HG02884 (cell line): ENCODE measurements around the gene KLHL20.
"Not testable (repeated sequence)": the region's sequence is repeated elsewhere in the genome, so short reads cannot be mapped to it uniquely, and the experiment has no call there.

ENCODE experiments used
- ATAC-seq: cut with Tn5 transposase; IDR thresholded peaks from one replicate; pipeline ENCODE4 v1.9.1; 2021; ENCODE audit warnings: mild to moderate bottlenecking, moderate library complexity; ENCODE audit not compliant: unreplicated experiment

Gene KLHL20, protein sequence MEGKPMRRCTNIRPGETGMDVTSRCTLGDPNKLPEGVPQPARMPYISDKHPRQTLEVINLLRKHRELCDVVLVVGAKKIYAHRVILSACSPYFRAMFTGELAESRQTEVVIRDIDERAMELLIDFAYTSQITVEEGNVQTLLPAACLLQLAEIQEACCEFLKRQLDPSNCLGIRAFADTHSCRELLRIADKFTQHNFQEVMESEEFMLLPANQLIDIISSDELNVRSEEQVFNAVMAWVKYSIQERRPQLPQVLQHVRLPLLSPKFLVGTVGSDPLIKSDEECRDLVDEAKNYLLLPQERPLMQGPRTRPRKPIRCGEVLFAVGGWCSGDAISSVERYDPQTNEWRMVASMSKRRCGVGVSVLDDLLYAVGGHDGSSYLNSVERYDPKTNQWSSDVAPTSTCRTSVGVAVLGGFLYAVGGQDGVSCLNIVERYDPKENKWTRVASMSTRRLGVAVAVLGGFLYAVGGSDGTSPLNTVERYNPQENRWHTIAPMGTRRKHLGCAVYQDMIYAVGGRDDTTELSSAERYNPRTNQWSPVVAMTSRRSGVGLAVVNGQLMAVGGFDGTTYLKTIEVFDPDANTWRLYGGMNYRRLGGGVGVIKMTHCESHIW

DNA sequence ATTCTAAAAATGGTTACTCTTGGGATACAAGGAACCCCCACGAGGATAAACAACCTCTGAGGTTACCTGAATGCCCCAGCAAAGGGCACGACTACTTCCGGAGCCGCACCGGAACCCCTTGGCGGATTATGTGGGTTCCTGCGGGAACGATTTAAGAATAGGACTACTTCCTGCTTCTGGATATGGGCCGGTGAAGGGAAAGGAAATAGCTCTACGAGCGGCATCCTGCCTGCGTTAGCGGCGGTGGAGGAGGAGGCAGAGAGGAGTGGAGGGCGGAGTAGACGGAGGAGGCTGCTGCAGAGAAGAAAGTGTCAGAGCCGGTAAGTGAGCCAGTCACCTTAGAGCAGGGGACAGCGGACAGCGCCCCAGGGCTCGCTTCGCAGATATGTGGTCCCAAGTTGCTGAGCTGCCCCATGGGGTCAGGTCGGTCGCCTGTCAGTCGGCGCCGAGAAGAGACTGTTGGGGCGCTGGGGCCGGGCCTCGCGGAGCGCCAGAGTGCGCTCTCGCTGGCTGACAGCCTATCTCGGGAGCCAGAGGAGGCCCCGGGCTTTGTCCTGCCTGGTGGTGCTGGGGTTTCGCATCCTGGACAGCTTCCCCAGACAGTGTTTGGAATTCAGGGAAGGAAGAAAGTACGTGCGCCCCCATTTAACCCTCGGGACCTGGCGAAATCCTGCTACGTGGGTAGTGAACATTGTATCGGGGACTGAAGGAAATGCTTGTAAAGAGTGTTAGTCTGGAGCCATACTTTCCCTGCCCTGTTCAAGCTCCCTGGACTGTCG is at the start of gene KLHL20:
KLHL20 (plus strand) TSS at position 223 of the 779 bp plus-strand sequence. CDS start 1,063 bp downstream, outside the sequence.
- peak; percentile 88 for ATAC-seq

DNA sequence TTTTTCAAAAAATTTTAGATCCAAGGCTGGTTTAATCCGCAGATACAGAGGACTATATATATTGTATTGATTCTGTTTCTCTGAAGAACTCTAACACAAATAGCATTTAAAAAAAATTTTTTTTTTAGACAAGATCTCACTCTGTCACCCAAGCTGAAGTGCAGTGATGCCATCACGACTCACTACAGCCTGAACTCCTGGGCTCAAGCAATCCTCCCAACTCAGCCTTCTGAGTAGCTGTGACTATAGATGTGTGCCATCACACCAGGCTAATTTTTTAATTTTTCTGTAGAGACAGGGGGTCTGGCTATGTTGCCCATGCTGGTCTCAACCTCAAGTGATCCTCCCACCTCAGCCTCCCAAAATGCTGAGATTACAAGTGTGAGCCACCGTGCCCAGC is 48.1 kb upstream of the KLHL20 start:
- ATAC-seq: no peak

DNA sequence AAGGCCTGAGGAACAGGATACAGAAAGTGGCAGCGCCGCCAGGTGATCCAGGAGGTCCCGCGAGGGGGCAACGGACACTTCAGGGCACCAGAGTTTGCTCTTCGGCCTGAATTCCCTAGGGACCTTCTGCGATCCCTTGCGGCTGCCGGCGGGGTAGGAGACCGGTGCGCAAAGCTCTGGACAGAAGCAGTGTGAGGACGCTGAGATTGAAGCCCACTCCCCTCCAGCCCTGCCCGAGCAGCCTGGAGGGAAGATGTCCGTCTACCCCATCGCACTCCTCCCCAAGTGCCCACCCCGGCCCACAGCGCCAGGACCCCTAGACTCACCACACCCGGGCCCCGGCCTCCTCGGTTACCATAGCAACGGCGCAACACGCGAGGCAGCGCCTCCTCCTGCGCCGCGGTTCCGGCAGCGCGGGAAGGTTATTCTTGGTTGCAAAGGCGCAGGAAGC is 45.3 kb upstream of the KLHL20 start, which contains the start of gene ANKRD45:
ANKRD45 (minus strand) TSS at position 361 of the 451 bp plus-strand sequence. CDS start 10,433 bp downstream, outside the sequence.
- ATAC-seq: no peak

DNA sequence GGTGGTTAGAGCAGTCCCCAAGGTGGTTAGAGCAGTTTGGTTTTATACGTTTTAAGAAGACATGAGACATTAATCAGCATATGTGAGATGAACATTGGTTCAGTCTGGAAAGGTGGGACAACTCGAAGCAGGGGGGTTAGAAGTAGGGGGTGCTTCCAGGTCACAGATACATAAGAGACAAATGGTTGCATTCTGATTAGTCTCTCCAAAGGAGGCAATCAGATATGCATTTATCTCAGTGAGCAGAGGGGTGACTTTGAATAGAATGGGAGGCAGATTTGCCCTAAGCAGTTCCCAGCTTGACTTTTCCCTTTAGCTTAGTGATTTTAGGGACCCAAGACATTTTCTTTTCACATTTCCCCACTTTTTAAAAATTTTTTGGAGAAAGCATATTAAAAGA is 40.3 kb upstream of the KLHL20 start:
- ATAC-seq: not testable (repeated sequence)

DNA sequence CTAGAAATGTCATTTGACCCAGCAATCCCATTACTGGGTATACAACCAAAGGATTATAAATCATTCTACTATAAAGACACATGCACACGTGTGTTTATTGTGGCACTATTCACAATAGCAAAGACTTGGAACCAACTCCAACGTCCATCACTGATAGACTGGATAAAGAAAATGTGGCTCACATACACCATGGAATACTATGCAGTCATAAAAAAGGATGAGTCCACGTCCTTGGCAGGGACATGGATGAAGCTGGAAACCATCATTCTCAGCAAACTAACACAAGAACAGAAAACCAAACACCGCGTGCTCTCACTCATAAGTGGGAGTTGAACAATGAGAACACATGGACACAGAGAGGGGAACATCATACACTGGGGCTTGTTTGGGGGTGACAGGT is 34.6 kb upstream of the KLHL20 start:
- not testable (repeated sequence) for ATAC-seq

DNA sequence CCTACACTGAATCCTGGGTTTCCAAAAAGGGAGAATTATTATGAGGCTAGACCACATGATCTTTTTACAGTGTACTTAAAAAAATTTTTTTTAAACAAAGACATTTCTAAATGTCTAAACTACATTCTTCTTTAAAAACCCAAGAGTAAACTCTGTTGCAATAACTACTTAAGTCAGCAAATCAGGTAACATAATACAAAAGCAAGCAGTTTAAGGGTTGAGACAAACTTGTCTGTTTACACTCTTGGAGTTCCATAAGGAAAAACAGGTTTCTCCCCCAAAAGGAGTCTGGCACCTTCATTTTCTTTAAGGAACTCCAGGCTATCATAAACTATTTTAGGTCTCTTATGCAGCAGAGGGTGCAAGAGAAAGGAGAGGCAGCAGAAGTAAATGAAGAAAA is 32.6 kb upstream of the KLHL20 start:
- no peak for ATAC-seq

DNA sequence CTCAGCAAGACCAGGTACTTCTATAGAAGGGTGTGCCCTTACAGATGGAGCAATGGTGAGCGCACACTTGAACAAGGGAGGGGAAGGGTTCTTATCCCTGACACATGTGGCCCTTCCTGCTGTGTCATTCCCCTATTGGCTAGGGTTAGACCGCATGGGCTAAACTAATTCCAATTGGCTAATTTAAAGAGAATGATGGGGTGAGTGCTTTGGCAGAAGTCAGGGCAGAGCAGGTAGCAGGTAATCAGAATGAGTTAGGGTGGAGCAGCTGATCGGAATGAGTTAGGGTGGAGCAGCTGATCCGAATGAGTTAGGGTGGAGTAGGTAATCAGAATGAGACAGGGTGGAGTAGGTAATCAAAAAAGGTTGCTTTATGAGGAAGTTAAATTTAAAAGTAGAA is 30.9 kb upstream of the KLHL20 start:
- ATAC-seq: not testable (repeated sequence)

DNA sequence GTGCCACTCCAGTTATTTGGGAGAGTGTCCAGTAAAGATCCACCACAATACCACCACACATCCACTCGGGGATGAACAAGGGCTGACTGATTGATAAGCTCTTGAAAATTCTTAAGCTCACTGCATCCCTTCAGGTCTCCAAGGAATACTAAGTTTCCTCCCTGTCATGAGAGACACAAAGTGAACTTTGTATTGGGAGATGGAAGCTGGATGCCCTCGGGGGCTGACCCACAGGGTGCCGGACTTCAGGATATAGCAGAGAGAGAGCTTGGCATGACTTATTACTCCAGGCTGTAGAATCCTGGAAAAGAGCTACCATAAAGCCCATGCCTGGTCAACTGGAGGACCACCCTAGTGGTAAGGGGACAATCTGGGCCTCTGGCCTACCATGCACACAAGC is 29.7 kb upstream of the KLHL20 start:
- ATAC-seq: not testable (repeated sequence)

DNA sequence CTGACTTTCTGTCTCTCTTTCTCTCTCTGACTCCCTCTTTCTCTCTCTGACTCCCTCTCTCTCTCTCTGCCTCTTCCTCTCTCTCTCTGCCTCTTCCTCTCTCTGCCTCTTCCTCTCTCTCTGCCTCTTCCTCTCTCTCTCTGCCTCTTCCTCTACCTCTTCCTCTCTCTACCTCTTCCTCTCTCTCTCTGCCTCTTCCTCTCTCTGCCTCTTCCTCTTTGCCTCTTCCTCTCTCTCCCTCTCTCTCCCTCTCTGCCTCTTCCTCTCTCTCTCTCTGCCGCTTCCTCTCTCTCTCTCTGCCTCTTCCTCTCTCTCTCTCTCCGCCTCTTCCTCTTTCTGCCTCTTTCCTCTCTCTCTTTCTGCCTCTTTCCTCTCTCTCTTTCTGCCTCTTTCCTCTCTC is 26.5 kb upstream of the KLHL20 start:
- ATAC-seq: no peak

DNA sequence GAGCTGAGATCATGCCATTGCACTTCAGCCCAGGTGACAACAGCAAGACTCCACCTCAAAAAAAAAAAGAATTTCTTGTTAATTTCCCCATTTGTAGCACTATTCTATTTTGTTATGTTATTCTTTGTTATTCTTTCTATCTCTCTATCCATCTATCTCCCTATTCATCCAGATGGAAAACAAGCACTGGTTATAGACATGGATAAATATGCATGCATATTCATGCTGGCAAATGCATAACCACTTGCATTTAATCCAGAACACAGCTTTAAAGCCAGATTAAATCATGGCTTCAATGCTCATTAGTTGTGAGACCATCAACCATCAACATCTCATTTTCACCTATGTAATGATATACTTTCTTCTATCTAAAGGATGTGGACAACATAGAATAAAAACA is 21.5 kb upstream of the KLHL20 start:
- ATAC-seq: no peak

DNA sequence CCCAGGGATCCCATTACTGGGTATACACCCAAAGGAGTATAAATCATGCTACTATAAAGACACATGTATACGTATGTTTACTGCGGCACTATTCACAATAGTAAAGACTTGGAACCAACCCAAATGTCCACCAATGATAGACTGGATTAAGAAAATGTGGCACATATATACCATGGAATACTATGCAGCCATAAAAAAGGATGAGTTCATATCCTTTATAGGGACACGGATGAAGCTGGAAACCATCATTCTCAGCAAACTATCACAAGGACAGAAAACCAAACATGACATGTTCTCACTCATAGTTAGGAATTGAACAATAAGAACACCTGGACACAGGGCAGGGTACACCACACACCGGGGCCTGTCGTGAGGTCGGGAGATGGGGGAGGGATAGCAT is 13.5 kb upstream of the KLHL20 start:
- ATAC-seq: not testable (repeated sequence)

DNA sequence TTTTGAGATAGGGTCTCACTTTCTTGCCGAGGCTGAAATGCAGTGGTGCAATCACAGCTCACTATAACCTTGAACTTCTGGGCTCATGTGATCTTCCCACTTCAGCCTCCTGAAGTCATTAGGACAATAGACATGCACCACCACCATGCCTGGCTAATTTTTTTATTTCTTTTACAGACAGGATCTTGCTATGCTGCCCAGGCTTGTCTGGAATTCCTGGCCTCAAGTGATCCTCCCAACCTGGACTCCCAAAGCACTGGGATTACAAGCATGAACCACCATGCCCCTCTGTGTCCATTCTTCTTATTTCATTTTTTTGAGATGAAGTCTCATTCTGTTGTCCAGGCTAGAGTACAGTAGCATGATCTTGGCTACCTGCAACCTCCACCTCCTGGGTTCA is 12.0 kb upstream of the KLHL20 start:
- ATAC-seq: no peak

DNA sequence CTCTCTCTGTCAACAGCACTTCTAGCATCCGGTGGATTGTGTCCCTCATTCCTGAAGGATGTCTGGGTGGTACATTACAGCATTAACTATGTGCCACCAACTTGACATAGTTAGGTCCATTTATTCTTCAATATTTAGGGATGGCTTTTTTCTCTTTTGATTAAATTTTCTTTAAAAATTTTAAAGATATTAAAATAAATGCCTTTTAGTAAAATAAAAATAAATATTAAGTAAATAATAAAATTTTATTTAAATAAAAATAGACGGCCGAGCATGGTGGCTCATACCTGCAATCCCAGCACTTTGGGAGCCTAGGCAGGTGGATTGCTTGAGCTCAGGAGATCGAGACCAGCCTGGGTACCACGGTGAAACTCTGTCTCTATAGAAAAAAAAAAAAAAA is 9.7 kb upstream of the KLHL20 start:
- ATAC-seq: no peak

DNA sequence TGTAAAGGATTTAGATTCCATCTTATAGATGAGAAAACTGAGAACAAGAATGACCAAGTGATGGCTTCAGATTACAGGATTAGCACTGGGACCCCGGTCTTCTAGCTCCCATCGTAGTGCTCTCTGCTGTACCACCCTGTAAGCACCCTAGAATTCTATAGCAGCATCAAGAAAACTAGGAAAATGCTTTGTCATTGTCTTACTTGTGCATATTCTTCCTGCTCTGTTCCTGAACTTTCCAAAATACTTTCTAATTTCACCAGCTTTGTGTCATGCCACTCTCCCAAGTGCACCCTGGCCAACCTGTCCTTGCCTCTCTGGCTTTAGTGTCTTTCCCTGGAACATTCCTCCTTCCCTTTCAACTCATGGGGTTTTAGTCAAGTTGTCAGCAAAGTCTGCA is 6.0 kb upstream of the KLHL20 start:
- no peak for ATAC-seq

DNA sequence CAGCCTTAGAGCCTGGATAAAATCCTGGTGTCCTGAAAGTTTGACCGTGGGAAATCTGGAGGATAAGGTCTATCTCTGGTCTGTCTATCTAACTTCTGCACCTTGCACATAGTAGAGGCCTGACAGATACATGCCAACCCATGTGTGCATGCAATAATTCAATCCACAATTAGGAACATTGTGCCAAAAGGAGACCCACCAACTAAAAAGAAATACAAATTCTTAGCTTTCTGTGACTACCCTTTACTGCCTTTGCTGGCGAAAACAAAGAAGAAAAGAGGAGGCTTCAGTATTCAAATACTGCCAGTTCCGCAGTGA is 381 bp upstream of the KLHL20 start:
- no peak for ATAC-seq

DNA sequence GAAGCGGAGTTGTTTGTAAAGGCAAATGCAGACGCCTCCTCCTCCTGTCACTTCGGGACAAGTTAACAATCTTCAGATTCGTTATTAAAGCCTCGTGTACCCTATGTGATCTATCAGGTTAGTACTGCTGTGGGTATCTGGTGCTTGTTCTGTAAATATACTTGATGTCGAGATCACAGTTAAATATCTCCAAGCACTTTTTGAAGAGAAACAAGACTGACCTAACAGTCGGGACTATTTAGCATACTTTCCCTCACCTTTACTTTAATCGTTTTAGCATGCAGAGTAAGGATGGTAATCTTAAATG is 710 bp downstream of the KLHL20 start:
- ATAC-seq: no peak

DNA sequence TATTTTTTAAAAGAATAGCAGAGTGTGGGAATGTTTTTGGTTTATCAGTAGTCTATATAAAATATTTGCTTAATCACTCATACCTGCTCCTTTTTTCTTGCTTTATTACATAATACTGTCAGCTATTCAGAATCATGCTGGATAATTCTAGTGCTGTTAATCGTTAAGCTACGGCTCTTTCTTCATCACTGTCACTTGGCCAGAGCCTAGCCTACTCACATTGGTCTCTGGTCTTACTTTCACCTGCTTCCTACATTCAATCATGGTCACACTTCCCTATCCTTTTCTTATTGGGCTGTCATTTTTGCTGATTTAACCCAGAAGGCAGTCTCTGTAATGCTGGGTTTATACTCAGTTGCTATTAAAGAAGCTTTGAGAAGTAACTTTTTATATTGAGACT is 2.5 kb downstream of the KLHL20 start:
- no peak for ATAC-seq

DNA sequence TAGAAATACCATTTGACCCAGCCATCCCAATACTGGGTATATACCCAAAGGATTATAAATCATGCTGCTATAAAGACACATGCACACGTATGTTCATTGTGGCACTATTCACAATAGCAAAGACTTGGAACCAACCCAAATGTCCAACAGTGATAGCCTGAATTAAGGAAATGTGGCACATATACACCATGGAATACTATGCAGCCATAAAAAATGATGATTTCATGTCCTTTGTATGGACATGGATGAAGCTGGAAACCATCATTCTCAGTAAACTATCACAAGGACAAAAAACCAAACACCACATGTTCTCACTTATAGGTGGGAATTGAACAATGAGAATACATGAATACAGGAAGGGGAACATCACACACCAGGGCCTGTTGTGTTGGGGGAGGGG is 16.6 kb downstream of the KLHL20 start:
- ATAC-seq: not testable (repeated sequence)

DNA sequence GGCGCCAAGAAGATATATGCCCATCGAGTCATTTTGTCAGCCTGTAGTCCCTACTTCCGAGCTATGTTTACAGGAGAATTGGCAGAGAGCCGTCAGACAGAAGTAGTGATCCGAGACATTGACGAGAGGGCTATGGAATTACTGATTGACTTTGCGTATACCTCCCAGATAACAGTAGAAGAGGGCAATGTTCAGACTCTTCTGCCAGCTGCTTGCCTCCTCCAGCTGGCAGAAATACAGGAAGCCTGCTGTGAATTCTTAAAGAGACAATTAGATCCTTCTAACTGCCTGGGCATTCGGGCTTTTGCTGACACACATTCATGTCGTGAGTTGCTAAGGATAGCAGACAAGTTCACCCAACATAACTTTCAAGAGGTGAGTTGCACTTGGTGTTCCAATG is 19.1 kb downstream of the KLHL20 start:
- no peak for ATAC-seq

DNA sequence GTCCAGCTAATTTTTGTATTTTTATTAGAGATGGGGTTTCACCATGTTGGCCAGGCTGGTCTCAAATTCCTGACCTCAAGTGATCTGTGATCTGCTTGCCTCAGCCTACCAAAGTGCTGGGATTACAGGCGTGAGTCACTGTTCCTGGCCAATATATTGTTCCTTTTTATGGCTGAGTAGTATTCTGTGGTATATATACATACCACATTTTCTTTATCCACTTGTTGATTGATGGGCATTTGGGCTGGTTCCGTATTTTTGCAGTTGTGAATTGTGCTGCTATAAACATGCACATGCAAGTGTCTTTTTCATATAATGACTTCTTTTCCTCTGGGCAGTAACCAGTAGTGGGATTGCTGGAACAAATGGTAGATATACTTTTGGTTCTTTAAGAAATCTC is 21.3 kb downstream of the KLHL20 start:
- not testable (repeated sequence) for ATAC-seq

DNA sequence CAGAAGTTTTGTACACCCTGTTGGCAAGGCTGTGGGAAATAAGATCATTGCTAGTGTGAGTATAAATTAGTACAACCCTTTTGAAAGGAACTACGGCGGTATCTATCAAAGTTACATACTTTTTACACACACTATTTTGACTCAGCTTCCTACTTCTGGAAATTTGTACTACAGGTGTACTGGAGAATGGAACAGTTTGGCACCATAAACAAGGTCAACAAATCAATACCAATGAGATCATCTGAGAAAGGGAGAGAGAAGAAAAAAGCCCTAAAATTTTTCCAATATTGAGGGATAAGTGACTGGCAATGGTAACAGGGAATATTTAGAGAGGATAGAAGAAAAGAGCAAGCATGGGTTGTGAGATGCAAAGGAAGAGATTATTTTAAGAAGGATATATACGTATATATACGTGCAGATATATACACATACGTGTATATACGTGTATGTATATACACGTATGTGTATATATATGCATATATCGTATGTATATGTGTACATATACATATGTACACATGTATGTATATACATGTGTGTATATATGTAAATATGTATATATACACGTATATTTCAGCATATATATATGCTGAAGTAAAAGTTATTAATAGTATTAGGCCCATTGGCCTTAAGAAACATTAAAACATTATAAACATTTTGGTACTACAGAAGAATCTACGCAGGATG is 27.6 kb downstream of the KLHL20 start:
- no peak for ATAC-seq
